GM23338 (cell line): ENCODE measurements around the gene TMEM255B. TPM values are rescaled to one million over a fixed set of nuclear protein-coding genes. Genes with fewer than 3 reads are reported as not detected.

Experiments
- ATAC-seq: fragments of 200-7000 bp; cut with Tn5 transposase; 3 replicates; pipeline ENCODE4 v1.9.1; 2020
- DNase-seq: peaks from one replicate; pipeline ENCODE4 v3.0.0-alpha.2; 2015; ENCODE audit warnings: low spot score
- H2AFZ ChIP-seq: fragments of 200-600 bp; sonication (generic); 2 replicates; pipeline ENCODE4 v1.8.0; 2016; ENCODE audit warnings: antibody characterized with exemption, mild to moderate bottlenecking, moderate library complexity
- H3F3A ChIP-seq: fragments of 200-600 bp; sonication (generic); replicated peaks from 2 replicates; pipeline ENCODE4 v1.8.0; 2017; ENCODE audit warnings: antibody characterized with exemption, mixed run types, low read depth
- H3K27ac ChIP-seq: fragments of 200-600 bp; sonication (generic); 2 replicates; pipeline ENCODE4 v1.6.1; 2016; ENCODE audit warnings: low read depth
- H3K27me3 ChIP-seq: fragments of 200-600 bp; sonication (generic); 2 replicates; pipeline ENCODE4 v1.8.0; 2016; ENCODE audit warnings: mild to moderate bottlenecking, mixed run types, moderate library complexity; ENCODE audit not compliant: insufficient read depth
- H3K36me3 ChIP-seq: fragments of 200-600 bp; sonication (generic); 2 replicates; pipeline ENCODE4 v1.8.0; 2016; ENCODE audit warnings: mild to moderate bottlenecking; ENCODE audit not compliant: insufficient read depth
- H3K4me1 ChIP-seq: fragments of 200-600 bp; sonication (generic); 2 replicates; pipeline ENCODE4 v1.8.0; 2016; ENCODE audit warnings: mild to moderate bottlenecking, moderate library complexity; ENCODE audit not compliant: insufficient read depth
- H3K4me2 ChIP-seq: fragments of 200-600 bp; sonication (generic); 2 replicates; pipeline ENCODE4 v1.7.1; 2017; ENCODE audit warnings: mixed run types
- H3K4me3 ChIP-seq: fragments of 200-600 bp; sonication (generic); 2 replicates; pipeline ENCODE4 v1.6.1; 2016; ENCODE audit warnings: mixed run types
- H3K79me2 ChIP-seq: fragments of 200-600 bp; sonication (generic); replicated peaks from 2 replicates; pipeline ENCODE4 v1.8.0; 2017; ENCODE audit warnings: mild to moderate bottlenecking; ENCODE audit not compliant: insufficient read depth
- H3K9me2 ChIP-seq: fragments of 200-600 bp; sonication (generic); 2 replicates; pipeline ENCODE4 v1.8.0; 2017; ENCODE audit not compliant: insufficient read depth
- H4K20me1 ChIP-seq: fragments of 200-600 bp; sonication (generic); replicated peaks from 2 replicates; pipeline ENCODE4 v1.8.0; 2017; ENCODE audit warnings: mild to moderate bottlenecking; ENCODE audit not compliant: insufficient read depth
- H3K27ac Mint-ChIP-seq: 2 replicates; pipeline ENCODE4 v1.8.0; 2020; ENCODE audit warnings: inconsistent platforms, mild to moderate bottlenecking, moderate library complexity, mixed read lengths
- H3K27me3 Mint-ChIP-seq: 3 replicates; pipeline ENCODE4 v1.8.0; 2022; ENCODE audit warnings: low read depth, mild to moderate bottlenecking, moderate library complexity, mixed read lengths, inconsistent platforms; ENCODE audit not compliant: insufficient read depth, poor library complexity
- H3K36me3 Mint-ChIP-seq: 3 replicates; pipeline ENCODE4 v1.8.0; 2021; ENCODE audit warnings: low read depth, mild to moderate bottlenecking, inconsistent platforms, moderate library complexity, mixed read lengths
- H3K4me1 Mint-ChIP-seq: 3 replicates; pipeline ENCODE4 v1.8.0; 2020; ENCODE audit warnings: mild to moderate bottlenecking, inconsistent platforms, mixed read lengths
- H3K4me3 Mint-ChIP-seq: 3 replicates; pipeline ENCODE4 v1.8.0; 2021; ENCODE audit warnings: moderate library complexity, mild to moderate bottlenecking, inconsistent platforms, mixed read lengths
- H3K9me3 Mint-ChIP-seq: 3 replicates; pipeline ENCODE4 v1.8.0; 2020; ENCODE audit warnings: moderate library complexity, mild to moderate bottlenecking, inconsistent platforms, mixed read lengths
- EZH2 ChIP-seq: fragments of 200-600 bp; sonication (generic); IDR thresholded peaks from one replicate; pipeline ENCODE4 v1.8.0; 2017; ENCODE audit warnings: antibody characterized with exemption, mild to moderate bottlenecking, low read depth; ENCODE audit not compliant: unreplicated experiment
- JUNB ChIP-seq: IDR thresholded peaks from one replicate; pipeline ENCODE4 v1.6.1; 2016; ENCODE audit warnings: antibody characterized with exemption; ENCODE audit not compliant: unreplicated experiment
- POLR2AphosphoS5 ChIP-seq: IDR thresholded peaks from 2 replicates; pipeline ENCODE4 v1.6.1; 2016; ENCODE audit warnings: antibody characterized with exemption, low read depth
- REST ChIP-seq: IDR thresholded peaks from one replicate; pipeline ENCODE4 v1.6.1; 2018; ENCODE audit warnings: antibody characterized with exemption; ENCODE audit not compliant: unreplicated experiment
- STAT1 ChIP-seq: IDR thresholded peaks from one replicate; pipeline ENCODE4 v1.6.1; 2016; ENCODE audit warnings: antibody characterized with exemption; ENCODE audit not compliant: unreplicated experiment
- ZNF114 ChIP-seq: fragments of 250-450 bp; sonication (Bioruptor Pico); IDR thresholded peaks from 2 replicates; pipeline ENCODE4 v1.5.0; 2020; ENCODE audit warnings: mild to moderate bottlenecking, moderate library complexity
- ZNF331 ChIP-seq: fragments of 250-450 bp; sonication (Bioruptor Pico); IDR thresholded peaks from 2 replicates; pipeline ENCODE4 v1.5.0; 2020; ENCODE audit warnings: low read depth, mild to moderate bottlenecking, moderate library complexity
- polyA plus RNA-seq: library from polyadenylated mRNA; unstranded; fragments of >200 nt; fragmentation: Nextera tagmentation; extraction: Ambion mirVana; gene quantifications from 2 replicates; pipeline ENCODE4 v1.2.1, GENCODE V29; 2016
- total RNA-seq: library from RNA; depleted of rRNA; stranded (reverse); fragments of >200 nt; shearing (Covaris generic); gene quantifications from 2 replicates; pipeline ENCODE4 v1.2.3, GENCODE V29; 2014
- TF ChIP-seq, protein P1 (sequence below): fragments of 250-450 bp; sonication (Bioruptor Pico); IDR thresholded peaks from 2 replicates; pipeline ENCODE4 v1.5.0; 2020; ENCODE audit warnings: mild to moderate bottlenecking, moderate library complexity
- TF ChIP-seq, protein P2 (sequence below): IDR thresholded peaks from 2 replicates; pipeline ENCODE4 v1.6.1; 2016; ENCODE audit warnings: antibody characterized with exemption

TMEM255B gene
- total and polyA plus RNA-seq, 2 experiments from 2014 or later, result 0.69 to 4.4 TPM

- H3K79me2 ChIP-seq, result no peaks in the 10 kb centered on the region
- Mint-ChIP-seq H3K27me3 (peaks cover 10% of the 10 kb centered on the region), H3K4me3 (no peak overlapping the region), H3K9me3 (peaks cover 18% of the 10 kb centered on the region), H3K36me3 (peaks cover 9% of the 10 kb centered on the region; the same call in 2 of the 3 replicates), H3K4me1 (no peaks in the 10 kb centered on the region), H3K27ac (no peak overlapping the region)
- no peaks in the 10 kb centered on the region for H3K27me3 ChIP-seq
- no peak overlapping the region for H3K4me2 ChIP-seq
- H2AFZ ChIP-seq, result no peak overlapping the region
- H3K27ac ChIP-seq, result no peak overlapping the region
- no peak overlapping the region for H3K4me3 ChIP-seq
- H4K20me1 ChIP-seq, result no peaks in the 10 kb centered on the region
- H3K4me1 ChIP-seq, result no peaks in the 10 kb centered on the region
- H3F3A ChIP-seq, result no peaks in the 10 kb centered on the region
- no peaks in the 10 kb centered on the region for H3K36me3 ChIP-seq
- no peak for DNase-seq
- TF ChIP-seq JUNB, result no peak
- no peak for TF ChIP-seq ZNF114
- TF ChIP-seq, protein P1, sequence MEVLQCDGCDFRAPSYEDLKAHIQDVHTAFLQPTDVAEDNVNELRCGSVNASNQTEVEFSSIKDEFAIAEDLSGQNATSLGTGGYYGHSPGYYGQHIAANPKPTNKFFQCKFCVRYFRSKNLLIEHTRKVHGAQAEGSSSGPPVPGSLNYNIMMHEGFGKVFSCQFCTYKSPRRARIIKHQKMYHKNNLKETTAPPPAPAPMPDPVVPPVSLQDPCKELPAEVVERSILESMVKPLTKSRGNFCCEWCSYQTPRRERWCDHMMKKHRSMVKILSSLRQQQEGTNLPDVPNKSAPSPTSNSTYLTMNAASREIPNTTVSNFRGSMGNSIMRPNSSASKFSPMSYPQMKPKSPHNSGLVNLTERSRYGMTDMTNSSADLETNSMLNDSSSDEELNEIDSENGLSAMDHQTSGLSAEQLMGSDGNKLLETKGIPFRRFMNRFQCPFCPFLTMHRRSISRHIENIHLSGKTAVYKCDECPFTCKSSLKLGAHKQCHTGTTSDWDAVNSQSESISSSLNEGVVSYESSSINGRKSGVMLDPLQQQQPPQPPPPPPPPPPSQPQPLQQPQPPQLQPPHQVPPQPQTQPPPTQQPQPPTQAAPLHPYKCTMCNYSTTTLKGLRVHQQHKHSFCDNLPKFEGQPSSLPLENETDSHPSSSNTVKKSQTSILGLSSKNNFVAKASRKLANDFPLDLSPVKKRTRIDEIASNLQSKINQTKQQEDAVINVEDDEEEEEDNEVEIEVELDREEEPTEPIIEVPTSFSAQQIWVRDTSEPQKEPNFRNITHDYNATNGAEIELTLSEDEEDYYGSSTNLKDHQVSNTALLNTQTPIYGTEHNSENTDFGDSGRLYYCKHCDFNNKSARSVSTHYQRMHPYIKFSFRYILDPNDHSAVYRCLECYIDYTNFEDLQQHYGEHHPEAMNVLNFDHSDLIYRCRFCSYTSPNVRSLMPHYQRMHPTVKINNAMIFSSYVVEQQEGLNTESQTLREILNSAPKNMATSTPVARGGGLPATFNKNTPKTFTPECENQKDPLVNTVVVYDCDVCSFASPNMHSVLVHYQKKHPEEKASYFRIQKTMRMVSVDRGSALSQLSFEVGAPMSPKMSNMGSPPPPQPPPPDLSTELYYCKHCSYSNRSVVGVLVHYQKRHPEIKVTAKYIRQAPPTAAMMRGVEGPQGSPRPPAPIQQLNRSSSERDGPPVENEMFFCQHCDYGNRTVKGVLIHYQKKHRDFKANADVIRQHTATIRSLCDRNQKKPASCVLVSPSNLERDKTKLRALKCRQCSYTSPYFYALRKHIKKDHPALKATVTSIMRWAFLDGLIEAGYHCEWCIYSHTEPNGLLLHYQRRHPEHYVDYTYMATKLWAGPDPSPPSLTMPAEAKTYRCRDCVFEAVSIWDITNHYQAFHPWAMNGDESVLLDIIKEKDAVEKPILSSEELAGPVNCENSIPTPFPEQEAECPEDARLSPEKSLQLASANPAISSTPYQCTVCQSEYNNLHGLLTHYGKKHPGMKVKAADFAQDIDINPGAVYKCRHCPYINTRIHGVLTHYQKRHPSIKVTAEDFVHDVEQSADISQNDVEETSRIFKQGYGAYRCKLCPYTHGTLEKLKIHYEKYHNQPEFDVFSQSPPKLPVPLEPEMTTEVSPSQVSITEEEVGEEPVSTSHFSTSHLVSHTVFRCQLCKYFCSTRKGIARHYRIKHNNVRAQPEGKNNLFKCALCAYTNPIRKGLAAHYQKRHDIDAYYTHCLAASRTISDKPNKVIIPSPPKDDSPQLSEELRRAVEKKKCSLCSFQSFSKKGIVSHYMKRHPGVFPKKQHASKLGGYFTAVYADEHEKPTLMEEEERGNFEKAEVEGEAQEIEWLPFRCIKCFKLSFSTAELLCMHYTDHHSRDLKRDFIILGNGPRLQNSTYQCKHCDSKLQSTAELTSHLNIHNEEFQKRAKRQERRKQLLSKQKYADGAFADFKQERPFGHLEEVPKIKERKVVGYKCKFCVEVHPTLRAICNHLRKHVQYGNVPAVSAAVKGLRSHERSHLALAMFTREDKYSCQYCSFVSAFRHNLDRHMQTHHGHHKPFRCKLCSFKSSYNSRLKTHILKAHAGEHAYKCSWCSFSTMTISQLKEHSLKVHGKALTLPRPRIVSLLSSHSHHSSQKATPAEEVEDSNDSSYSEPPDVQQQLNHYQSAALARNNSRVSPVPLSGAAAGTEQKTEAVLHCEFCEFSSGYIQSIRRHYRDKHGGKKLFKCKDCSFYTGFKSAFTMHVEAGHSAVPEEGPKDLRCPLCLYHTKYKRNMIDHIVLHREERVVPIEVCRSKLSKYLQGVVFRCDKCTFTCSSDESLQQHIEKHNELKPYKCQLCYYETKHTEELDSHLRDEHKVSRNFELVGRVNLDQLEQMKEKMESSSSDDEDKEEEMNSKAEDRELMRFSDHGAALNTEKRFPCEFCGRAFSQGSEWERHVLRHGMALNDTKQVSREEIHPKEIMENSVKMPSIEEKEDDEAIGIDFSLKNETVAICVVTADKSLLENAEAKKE (CRISPR knock-in tag), result no peak
- TF ChIP-seq, protein P2, sequence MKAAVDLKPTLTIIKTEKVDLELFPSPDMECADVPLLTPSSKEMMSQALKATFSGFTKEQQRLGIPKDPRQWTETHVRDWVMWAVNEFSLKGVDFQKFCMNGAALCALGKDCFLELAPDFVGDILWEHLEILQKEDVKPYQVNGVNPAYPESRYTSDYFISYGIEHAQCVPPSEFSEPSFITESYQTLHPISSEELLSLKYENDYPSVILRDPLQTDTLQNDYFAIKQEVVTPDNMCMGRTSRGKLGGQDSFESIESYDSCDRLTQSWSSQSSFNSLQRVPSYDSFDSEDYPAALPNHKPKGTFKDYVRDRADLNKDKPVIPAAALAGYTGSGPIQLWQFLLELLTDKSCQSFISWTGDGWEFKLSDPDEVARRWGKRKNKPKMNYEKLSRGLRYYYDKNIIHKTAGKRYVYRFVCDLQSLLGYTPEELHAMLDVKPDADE, result no peak
- TF ChIP-seq ZNF331 (CRISPR knock-in tag), result no peak
- TF ChIP-seq STAT1, result no peak
- no peak for TF ChIP-seq EZH2
- no peak for TF ChIP-seq POLR2AphosphoS5
- TF ChIP-seq REST, result no peak
- no peak for ATAC-seq
- no peaks in the 10 kb centered on the region for H3K9me2 ChIP-seq
Measured at GRCh38 chr13:113808058-113808834, 49.2 kb downstream of the TMEM255B start.
